ENCODE data around the gene ERVH48-1. TPM values are rescaled to one million over a fixed set of nuclear protein-coding genes. Genes with fewer than 3 reads are reported as not detected.

The ERVH48-1 gene
- total and polyA plus RNA-seq, 2 donors (not counting 3 experiments of a cell fraction or from before 2014, with no cell fraction given) = not detected

- intact Hi-C loops (cut with micrococcal nuclease) (loop anchor here (1.0 kb wide), 1 partner anchor 14 kb away; the partner anchor contains the start of gene NDUFV3), dilution Hi-C loops (cut with MboI; ENCODE audit: extremely low pct_ligation_motif_present, low sequenced_read_pairs) (no loop called here)
- POLR2A ChIA-PET = no interaction called here
- Histone ChIP-seq H3K4me3 (replicated peaks in 1 of 3; ENCODE audit: insufficient read depth in 1 of 3, low read depth in 1 of 3, low read length in 3 of 3) (peak within 1 kb of the TSS; percentile 20 to 69 (median 64)), H3K27ac (ENCODE audit: insufficient read depth, low read depth, low read length) (peak within 1 kb of the TSS; percentile 77), H3K27me3 (ENCODE audit: control insufficient read depth in 2 of 2, insufficient read depth in 2 of 2, low read length in 2 of 2) (no peaks in the 10 kb centered on the region), H3K9me3 (replicated peaks; ENCODE audit: control insufficient read depth, insufficient read depth, low read length) (no peaks in the 10 kb centered on the region), H3K4me1 (ENCODE audit: control insufficient read depth, extremely low read depth, insufficient read depth, low read length) (peaks cover 10% of the 10 kb centered on the region), H3K79me2 (ENCODE audit: control insufficient read depth, insufficient read depth, low read length) (peaks cover 34% of the 10 kb centered on the region), H2AFZ (ENCODE audit: low read depth, low read length) (peak within 1 kb of the TSS; percentile 77), H4K20me1 (replicated peaks; ENCODE audit: control insufficient read depth, extremely low read depth, insufficient read depth, low read length) (no peaks in the 10 kb centered on the region), H3K36me3 (ENCODE audit: control insufficient read depth in 2 of 2, extremely low read depth in 1 of 2, insufficient read depth in 2 of 2, low read length in 2 of 2) (peaks cover 0 to 2% of the 10 kb centered on the region in 2 experiments), H3K9me1 (replicated peaks; ENCODE audit: control insufficient read depth, extremely low read depth, insufficient read depth, low read length) (no peaks in the 10 kb centered on the region), H3K4me2 (ENCODE audit: insufficient read depth, low read length) (peak within 1 kb of the TSS; percentile 94), H3K9ac (replicated peaks; ENCODE audit: extremely low read depth, insufficient read depth, low read length) (peak within 1 kb of the TSS; percentile 82)
- BruUV-seq (replicated peaks) = no TSS peak
- FAIRE-seq = peak; percentile 77
- TF ChIP-seq JUN (IDR thresholded peaks at IDR 0.05; ENCODE audit: borderline replicate concordance, insufficient read depth, insufficient read length, low read depth) (peak; percentile 45), EZH2 (IDR thresholded peaks at IDR 0.05; ENCODE audit: borderline replicate concordance, low read depth, low read length, severe bottlenecking) (no peak), POLR2A (IDR thresholded peaks at IDR 0.05; ENCODE audit: low read depth, low read length) (peak; percentile 96), GATA2 (IDR thresholded peaks at IDR 0.05; ENCODE audit: insufficient read depth, insufficient read length, low read depth, low read length) (no peak), POLR2AphosphoS5 (IDR thresholded peaks at IDR 0.05; ENCODE audit: insufficient read depth, low read depth, low read length) (peak; percentile 81), CTCF (IDR thresholded peaks at IDR 0.05; ENCODE audit: extremely low read depth in 1 of 2, insufficient read depth in 1 of 2, low read depth in 1 of 2, low read length in 2 of 2) (no peak), FOS (IDR thresholded peaks at IDR 0.05; ENCODE audit: borderline replicate concordance, insufficient read depth, low read length) (no peak), MYC (IDR thresholded peaks at IDR 0.05; ENCODE audit: low read depth, low read length) (peak; percentile 98), MAX (IDR thresholded peaks at IDR 0.05; ENCODE audit: insufficient read depth, insufficient read length) (peak; percentile 96)
- CTCF ChIA-PET = no interaction called here
- peak; percentile 99 for DNase-seq (ENCODE audit: low read depth, low spot score)
These were observed 46.2 kb downstream of the ERVH48-1 start, which contains the start of gene WDR4 for GRCh38 chr21:42878993-42879787. Gene WDR4, minus strand, starts transcription at chr21:42879539. Its CDS starts 44 bp downstream, at chr21:42879495.
